ENCODE measurements around the gene PGLYRP3. TPM values are rescaled to one million over a fixed set of nuclear protein-coding genes. Genes with fewer than 3 reads are reported as not detected.

PGLYRP3 gene
- total RNA-seq, 1 donor from 2014 or later, result not detected

GRCh38 chr1:153360190-153360589 lies 47.4 kb upstream of the PGLYRP3 start:
- Histone ChIP-seq H3K4me3 (ENCODE audit: insufficient read depth, low read depth, low read length) (no peak overlapping the region), H3K9me3 (ENCODE audit: insufficient read depth, low read depth, low read length) (no peaks in the 10 kb centered on the region), H2AFZ (ENCODE audit: low read depth, low read length) (no peak overlapping the region), H3K79me2 (ENCODE audit: insufficient read depth, low read length) (no peaks in the 10 kb centered on the region), H3K9ac (ENCODE audit: low read length) (no peak overlapping the region), H3K4me2 (ENCODE audit: low read length) (no peak overlapping the region), H4K20me1 (ENCODE audit: insufficient read depth, low read length) (no peaks in the 10 kb centered on the region), H3K36me3 (ENCODE audit: insufficient read depth, low read length) (no peaks in the 10 kb centered on the region), H3K27me3 (ENCODE audit: insufficient read depth, low read length) (no peaks in the 10 kb centered on the region), H3K27ac (ENCODE audit: low read depth, low read length) (no peak overlapping the region), H3K4me1 (ENCODE audit: insufficient read depth, low read length) (no peaks in the 10 kb centered on the region)
- Mint-ChIP-seq H3K27ac (ENCODE audit: unreplicated experiment) (no peak overlapping the region), H3K4me1 (ENCODE audit: low read depth, unreplicated experiment) (no peaks in the 10 kb centered on the region), H3K9me3 (ENCODE audit: unreplicated experiment) (no peaks in the 10 kb centered on the region), H3K36me3 (ENCODE audit: low read depth, unreplicated experiment) (peaks cover 1% of the 10 kb centered on the region), H3K27me3 (ENCODE audit: low read depth, unreplicated experiment) (peaks cover 60% of the 10 kb centered on the region), H3K4me3 (ENCODE audit: unreplicated experiment) (no peak overlapping the region)
- DNase-seq (ENCODE audit: low read depth) (no peak), FAIRE-seq (no peak)
- TF ChIP-seq CTCF (IDR thresholded peaks at IDR 0.05; ENCODE audit: insufficient read depth, low read depth, low read length) (no peak), EZH2 (IDR thresholded peaks at IDR 0.05; ENCODE audit: insufficient read depth, low read length) (no peak)

GRCh38 chr1:153359241-153359640 lies 46.5 kb upstream of the PGLYRP3 start:
- Histone ChIP-seq H3K27me3 (ENCODE audit: insufficient read depth, low read length) (no peaks in the 10 kb centered on the region), H3K36me3 (ENCODE audit: insufficient read depth, low read length) (no peaks in the 10 kb centered on the region), H3K9me3 (ENCODE audit: insufficient read depth, low read depth, low read length) (no peaks in the 10 kb centered on the region), H3K4me3 (ENCODE audit: insufficient read depth, low read depth, low read length) (no peak overlapping the region), H3K79me2 (ENCODE audit: insufficient read depth, low read length) (no peaks in the 10 kb centered on the region), H4K20me1 (ENCODE audit: insufficient read depth, low read length) (no peaks in the 10 kb centered on the region), H2AFZ (ENCODE audit: low read depth, low read length) (no peak overlapping the region), H3K4me2 (ENCODE audit: low read length) (no peak overlapping the region), H3K9ac (ENCODE audit: low read length) (no peak overlapping the region), H3K4me1 (ENCODE audit: insufficient read depth, low read length) (no peaks in the 10 kb centered on the region), H3K27ac (ENCODE audit: low read depth, low read length) (no peak overlapping the region)
- DNase-seq (ENCODE audit: low read depth) (no peak), FAIRE-seq (no peak)
- TF ChIP-seq CTCF (IDR thresholded peaks at IDR 0.05; ENCODE audit: insufficient read depth, low read depth, low read length), result no peak
- TF ChIP-seq EZH2 (IDR thresholded peaks at IDR 0.05; ENCODE audit: insufficient read depth, low read length), result no peak
- peaks cover 1% of the 10 kb centered on the region for H3K36me3 Mint-ChIP-seq (ENCODE audit: low read depth, unreplicated experiment)
- H3K27ac Mint-ChIP-seq (ENCODE audit: unreplicated experiment), result no peak overlapping the region
- no peak overlapping the region for H3K4me3 Mint-ChIP-seq (ENCODE audit: unreplicated experiment)
- H3K4me1 Mint-ChIP-seq (ENCODE audit: low read depth, unreplicated experiment), result no peaks in the 10 kb centered on the region
- no peaks in the 10 kb centered on the region for H3K9me3 Mint-ChIP-seq (ENCODE audit: unreplicated experiment)
- H3K27me3 Mint-ChIP-seq (ENCODE audit: low read depth, unreplicated experiment), result peaks cover 51% of the 10 kb centered on the region

- no peak for FAIRE-seq
- peaks cover 50% of the 10 kb centered on the region for H3K27me3 Mint-ChIP-seq (ENCODE audit: low read depth, unreplicated experiment)
- H3K4me1 Mint-ChIP-seq (ENCODE audit: low read depth, unreplicated experiment), result no peaks in the 10 kb centered on the region
- no peak for DNase-seq (ENCODE audit: low read depth)
- Histone ChIP-seq H3K79me2 (ENCODE audit: insufficient read depth, low read length) (no peaks in the 10 kb centered on the region), H4K20me1 (ENCODE audit: insufficient read depth, low read length) (no peaks in the 10 kb centered on the region), H3K9ac (ENCODE audit: low read length) (no peak overlapping the region), H3K9me3 (ENCODE audit: insufficient read depth, low read depth, low read length) (no peaks in the 10 kb centered on the region), H3K4me3 (ENCODE audit: insufficient read depth, low read depth, low read length) (no peak overlapping the region), H3K4me1 (ENCODE audit: insufficient read depth, low read length) (no peaks in the 10 kb centered on the region), H3K36me3 (ENCODE audit: insufficient read depth, low read length) (no peaks in the 10 kb centered on the region), H2AFZ (ENCODE audit: low read depth, low read length) (no peak overlapping the region), H3K4me2 (ENCODE audit: low read length) (no peak overlapping the region), H3K27ac (ENCODE audit: low read depth, low read length) (no peak overlapping the region), H3K27me3 (ENCODE audit: insufficient read depth, low read length) (no peaks in the 10 kb centered on the region)
- H3K9me3 Mint-ChIP-seq (ENCODE audit: unreplicated experiment), result no peaks in the 10 kb centered on the region
- no peak overlapping the region for H3K4me3 Mint-ChIP-seq (ENCODE audit: unreplicated experiment)
- peaks cover 1% of the 10 kb centered on the region for H3K36me3 Mint-ChIP-seq (ENCODE audit: low read depth, unreplicated experiment)
- no peak overlapping the region for H3K27ac Mint-ChIP-seq (ENCODE audit: unreplicated experiment)
- TF ChIP-seq CTCF (IDR thresholded peaks at IDR 0.05; ENCODE audit: insufficient read depth, low read depth, low read length) (no peak), EZH2 (IDR thresholded peaks at IDR 0.05; ENCODE audit: insufficient read depth, low read length) (no peak)
Observed at GRCh38 chr1:153358691-153358975, 45.9 kb upstream of the PGLYRP3 start.
